Kidney epithelial cell (primary cell): ENCODE measurements around the gene COX6B1. TPM values are rescaled to one million over a fixed set of nuclear protein-coding genes. Genes with fewer than 3 reads are reported as not detected.
A peak's percentile ranks its signal among the peaks of the same experiment; 100 is the strongest.

ENCODE experiments used
- DNase-seq: peaks from one replicate; pipeline ENCODE4 v3.0.0-alpha.2; 2010; ENCODE audit warnings: low read depth
- H3K27me3 ChIP-seq: 2 replicates; pipeline ENCODE4 v1.6.0; 2011; ENCODE audit warnings: low read length; ENCODE audit not compliant: control insufficient read depth, insufficient read depth
- H3K36me3 ChIP-seq: 2 replicates; pipeline ENCODE4 v1.5.1; 2011; ENCODE audit warnings: low read length; ENCODE audit not compliant: control insufficient read depth, insufficient read depth
- H3K4me3 ChIP-seq: 2 replicates; pipeline ENCODE4 v1.5.1; 2011; ENCODE audit warnings: low read depth, mild to moderate bottlenecking, control low read depth, low read length
- total RNA-seq: library from RNA; depleted of rRNA; stranded (reverse); fragments of >200 nt; gene quantifications from 2 replicates; pipeline ENCODE4 v1.2.3, GENCODE V29; 2015
- TF ChIP-seq, protein P1 (sequence below): IDR thresholded peaks from 2 replicates; pipeline ENCODE4 v1.5.1; 2011; ENCODE audit warnings: mild to moderate bottlenecking, moderate library complexity, low read length, control low read depth, inconsistent platforms; ENCODE audit not compliant: insufficient read depth, poor library complexity, severe bottlenecking

The COX6B1 gene
- total RNA-seq, 1 donor from 2014 or later, result 569 TPM

DNA sequence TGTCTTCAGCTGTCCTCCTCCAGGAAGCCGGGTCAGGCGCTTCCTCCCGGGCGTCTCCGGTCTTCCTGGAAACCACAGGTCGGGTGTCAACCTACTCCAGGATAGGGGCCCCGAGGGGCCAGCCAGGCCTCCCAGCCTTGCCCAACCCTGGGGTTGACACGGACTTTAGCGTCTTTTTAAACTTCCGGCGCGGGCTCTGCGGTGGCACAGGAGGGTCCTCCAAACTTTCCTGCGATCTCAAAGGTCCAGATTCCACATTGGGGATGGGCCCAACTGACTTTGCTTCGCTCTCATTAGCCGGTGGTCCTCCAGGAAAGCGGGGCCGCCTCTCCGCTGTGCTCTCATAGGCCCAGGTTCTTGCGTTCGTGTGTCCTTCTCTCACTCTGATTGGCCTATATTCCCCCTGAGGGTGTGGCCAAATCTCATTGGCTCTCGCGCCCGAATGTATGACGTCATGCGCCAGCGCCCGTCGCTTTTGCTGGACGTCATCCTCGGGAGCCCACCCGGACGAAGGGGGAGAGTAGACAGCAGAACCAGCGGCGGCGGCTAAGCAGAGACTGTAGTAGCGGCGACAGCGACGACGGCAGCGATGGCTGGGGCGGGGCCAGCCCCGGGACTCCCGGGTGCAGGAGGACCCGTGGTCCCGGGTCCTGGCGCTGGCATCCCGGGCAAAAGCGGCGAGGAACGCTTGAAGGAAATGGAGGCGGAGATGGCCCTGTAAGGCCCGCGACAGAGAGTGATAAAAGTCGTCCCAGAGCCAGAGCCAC lies 19.4 kb upstream of the COX6B1 start, which contains the start of gene RBM42:
Gene RBM42 (plus strand): TSS at position 472 of the 767 bp plus-strand sequence. CDS start 118 bp downstream, at position 590.
- peak; percentile 96 for DNase-seq
- Histone ChIP-seq H3K27me3 (no peaks in the 10 kb centered on the region), H3K36me3 (peaks cover 3% of the 10 kb centered on the region), H3K4me3 (peak within 1 kb of the TSS; percentile 100)
- TF ChIP-seq, protein P1, sequence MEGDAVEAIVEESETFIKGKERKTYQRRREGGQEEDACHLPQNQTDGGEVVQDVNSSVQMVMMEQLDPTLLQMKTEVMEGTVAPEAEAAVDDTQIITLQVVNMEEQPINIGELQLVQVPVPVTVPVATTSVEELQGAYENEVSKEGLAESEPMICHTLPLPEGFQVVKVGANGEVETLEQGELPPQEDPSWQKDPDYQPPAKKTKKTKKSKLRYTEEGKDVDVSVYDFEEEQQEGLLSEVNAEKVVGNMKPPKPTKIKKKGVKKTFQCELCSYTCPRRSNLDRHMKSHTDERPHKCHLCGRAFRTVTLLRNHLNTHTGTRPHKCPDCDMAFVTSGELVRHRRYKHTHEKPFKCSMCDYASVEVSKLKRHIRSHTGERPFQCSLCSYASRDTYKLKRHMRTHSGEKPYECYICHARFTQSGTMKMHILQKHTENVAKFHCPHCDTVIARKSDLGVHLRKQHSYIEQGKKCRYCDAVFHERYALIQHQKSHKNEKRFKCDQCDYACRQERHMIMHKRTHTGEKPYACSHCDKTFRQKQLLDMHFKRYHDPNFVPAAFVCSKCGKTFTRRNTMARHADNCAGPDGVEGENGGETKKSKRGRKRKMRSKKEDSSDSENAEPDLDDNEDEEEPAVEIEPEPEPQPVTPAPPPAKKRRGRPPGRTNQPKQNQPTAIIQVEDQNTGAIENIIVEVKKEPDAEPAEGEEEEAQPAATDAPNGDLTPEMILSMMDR, result no peak

DNA sequence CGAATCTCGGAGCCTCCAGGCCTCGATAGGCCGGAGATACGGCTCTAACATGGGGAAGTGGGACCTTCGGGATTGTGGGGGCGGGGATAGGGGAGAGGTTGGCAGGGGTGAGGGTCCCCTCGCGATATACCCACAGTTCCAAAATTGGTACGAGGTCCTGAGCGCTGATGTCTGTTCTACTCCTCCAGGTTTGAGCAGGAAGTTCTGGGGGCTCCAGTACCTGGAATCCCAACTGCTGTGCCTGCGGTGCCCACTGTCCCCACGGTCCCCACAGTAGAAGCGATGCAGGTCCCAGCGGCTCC lies 18.8 kb upstream of the COX6B1 start:
- peaks cover 3% of the 10 kb centered on the region for H3K36me3 ChIP-seq
- TF ChIP-seq, protein P1, result no peak
- no peak for DNase-seq
- no peaks in the 10 kb centered on the region for H3K27me3 ChIP-seq
- H3K4me3 ChIP-seq, result peak overlapping the region; percentile 100

DNA sequence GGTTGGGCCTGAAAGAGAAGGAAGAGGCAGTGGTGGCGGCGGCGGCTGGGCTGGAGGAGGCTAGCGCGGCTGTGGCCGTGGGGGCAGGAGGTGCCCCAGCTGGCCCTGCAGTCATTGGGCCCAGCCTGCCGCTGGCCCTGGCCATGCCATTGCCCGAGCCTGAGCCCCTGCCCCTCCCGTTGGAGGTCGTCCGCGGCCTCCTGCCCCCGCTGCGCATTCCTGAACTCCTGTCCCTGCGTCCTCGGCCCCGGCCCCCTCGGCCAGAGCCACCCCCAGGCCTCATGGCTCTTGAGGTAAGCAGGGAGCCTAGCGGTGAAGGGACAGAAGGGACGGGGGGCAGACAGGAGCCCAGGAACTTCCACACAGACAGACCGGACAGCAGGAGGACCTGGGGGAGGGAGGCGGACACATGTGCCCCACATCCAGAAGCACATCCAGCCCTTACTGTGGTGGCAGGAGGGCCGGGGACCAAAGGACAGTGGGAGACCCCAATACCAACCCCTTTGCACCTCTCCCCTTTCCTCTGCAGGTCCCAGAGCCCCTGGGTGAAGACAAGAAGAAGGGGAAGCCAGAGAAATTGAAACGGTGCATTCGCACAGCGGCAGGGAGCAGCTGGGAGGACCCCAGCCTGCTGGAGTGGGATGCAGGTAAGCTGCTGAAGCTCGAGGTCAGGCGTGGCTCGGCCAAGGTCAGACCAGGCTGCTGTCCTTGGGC lies 14.2 kb upstream of the COX6B1 start:
- Histone ChIP-seq H3K36me3 (peaks cover 8% of the 10 kb centered on the region), H3K4me3 (no peak overlapping the region), H3K27me3 (no peaks in the 10 kb centered on the region)
- no peak for DNase-seq
- TF ChIP-seq, protein P1, result no peak

DNA sequence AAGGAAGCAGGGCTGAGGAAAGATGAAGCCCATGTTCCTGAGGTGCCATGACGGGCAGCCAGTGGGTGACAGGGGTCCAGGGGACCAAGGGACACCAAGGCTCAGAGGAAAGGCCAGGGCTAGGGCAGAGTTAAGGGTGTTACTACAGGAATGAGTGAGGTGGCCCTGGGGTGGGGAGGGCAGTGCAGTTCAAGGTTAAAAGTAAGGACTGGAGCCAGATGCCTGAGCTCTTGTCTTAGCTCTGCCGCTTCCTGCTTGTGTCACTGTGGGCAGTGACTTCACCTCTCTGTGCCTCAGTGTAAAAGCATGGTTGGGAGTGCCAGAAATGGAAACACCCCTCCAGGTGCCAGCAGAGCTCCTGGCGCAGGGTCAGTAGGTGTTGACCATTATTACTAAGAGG lies 11.5 kb upstream of the COX6B1 start:
- no peak for DNase-seq
- Histone ChIP-seq H3K4me3 (no peak overlapping the region), H3K36me3 (peaks cover 6% of the 10 kb centered on the region), H3K27me3 (no peaks in the 10 kb centered on the region)
- TF ChIP-seq, protein P1, result no peak

DNA sequence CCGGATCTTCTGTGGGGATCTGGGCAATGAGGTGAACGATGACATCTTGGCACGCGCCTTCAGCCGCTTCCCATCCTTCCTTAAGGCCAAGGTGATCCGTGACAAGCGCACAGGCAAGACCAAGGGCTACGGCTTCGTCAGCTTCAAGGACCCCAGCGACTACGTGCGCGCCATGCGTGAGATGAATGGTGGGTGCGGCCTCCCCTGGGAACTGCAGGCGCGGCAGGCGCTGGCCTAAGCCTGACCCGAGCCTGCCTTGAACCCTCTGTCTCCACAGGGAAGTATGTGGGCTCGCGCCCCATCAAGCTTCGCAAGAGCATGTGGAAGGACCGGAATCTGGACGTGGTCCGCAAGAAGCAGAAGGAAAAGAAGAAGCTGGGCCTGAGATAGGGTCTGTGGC lies 11.0 kb upstream of the COX6B1 start:
- no peak for DNase-seq
- Histone ChIP-seq H3K36me3 (peaks cover 6% of the 10 kb centered on the region), H3K27me3 (no peaks in the 10 kb centered on the region)

More for the DNA sequence above, 11.0 kb upstream of the COX6B1 start:
- no peak overlapping the region for H3K4me3 ChIP-seq
- TF ChIP-seq, protein P1, result no peak
